RPMI8226 (cell line): ENCODE results near the gene AFF3.

Source experiments
- DNase-seq: peaks from one replicate; pipeline ENCODE4 v3.0.0-alpha.2; 2015

AFF3 gene

DNA sequence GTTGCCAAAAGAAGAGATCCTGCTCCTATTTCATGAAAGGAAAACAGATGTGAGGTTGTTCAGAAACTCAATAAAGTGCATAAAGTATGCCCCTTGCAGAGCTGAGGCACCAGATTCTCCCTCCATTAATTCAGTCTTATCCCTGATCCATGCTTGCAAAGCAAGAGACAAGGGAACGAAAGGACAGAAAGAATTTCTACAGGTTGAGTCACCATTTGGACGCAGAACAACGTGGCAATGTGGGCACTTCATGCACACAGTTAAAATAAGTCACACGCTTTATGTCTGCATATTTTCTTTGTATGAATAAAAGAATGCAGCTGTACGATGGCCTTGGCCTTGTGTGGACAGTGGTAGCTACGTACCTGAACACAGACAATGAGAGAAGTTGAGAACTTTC is 330.8 kb downstream of the AFF3 start:
- DNase-seq = no peak

DNA sequence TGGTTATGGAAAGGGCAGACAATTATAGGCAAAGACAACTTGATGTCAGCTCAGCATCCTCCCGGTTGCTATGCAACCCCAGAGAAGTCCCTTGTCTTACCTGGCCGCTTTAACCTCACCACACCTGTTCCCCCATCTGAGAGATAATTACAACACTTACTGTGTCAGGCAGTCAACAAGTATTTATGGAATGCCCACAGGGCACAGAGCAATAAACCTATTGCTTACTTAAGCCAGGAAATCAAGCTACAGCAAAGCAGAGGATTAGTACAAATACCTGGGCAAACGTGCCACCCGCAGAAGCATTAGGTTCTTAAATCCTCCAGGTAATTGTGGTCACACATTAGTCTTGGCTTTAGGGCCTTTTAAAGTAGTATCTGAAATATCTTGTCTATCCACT is 332.2 kb downstream of the AFF3 start:
- DNase-seq = no peak

DNA sequence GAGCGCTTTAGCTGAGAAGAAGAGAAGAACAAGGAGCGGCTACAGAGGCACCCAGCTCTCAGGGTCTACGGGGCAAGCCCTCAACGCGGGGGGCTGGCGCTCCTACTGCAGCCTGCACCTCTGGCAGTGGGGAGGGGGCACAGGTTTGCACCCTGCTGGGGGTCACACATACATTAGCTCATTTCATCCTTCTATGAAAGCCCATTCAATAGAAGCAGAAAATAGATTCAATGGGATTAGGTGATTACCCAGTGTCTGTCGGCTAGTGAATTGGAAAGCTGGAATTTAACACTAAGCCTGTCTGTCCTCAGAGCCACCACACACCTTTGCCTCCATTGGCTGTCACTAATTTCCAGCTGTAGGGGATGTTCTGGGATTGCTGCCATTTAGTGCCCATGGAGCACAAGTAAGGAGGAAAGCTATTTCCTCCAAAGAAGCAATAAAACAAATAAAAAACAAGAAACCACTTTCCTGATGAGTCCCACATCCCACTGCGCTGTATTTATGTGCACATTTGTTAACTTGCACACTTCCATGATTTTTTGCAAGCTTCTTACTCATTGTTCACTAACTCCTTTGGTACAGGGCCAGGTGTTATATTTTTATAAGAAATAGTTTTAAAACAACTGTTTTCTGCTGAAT is 333.0 kb downstream of the AFF3 start:
- DNase-seq = no peak

DNA sequence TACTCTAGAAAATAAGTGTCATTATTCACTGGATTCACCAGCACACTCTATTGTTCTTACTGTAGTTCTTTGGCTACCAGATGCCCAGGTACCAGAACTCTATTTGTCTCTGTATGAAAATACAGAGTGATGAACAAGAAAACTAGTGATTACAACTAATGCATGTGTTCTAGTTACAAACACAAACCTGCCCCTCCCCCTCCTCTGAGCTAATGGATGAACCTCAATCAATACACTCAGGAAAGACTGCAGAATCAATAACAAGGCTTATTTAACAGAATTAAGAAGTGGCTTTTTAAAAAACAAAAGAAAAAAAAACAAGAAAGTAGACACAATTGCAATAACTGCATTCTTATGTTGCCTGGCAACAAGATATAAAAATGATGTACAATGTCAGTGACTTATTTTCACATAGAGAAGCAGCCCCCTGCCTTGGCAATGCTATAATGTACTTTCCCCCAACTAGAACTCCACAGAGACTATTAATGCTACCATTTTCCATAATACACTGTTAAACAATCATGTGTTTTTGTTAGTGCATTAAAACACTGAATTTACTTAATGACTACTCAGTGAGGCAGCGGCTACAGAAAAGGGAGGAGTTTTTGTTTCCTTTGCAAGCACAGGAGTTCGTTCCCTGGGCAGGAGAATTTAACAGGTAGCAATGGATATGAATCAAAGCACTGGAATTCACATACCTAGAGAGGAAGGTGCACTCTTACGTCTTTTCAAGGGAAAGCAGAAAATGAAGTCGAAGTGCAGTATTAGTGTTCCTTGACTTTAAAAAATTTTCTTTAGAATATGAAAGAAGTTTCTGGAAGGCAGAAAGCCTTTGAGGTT is 333.8 kb downstream of the AFF3 start:
- DNase-seq = no peak

DNA sequence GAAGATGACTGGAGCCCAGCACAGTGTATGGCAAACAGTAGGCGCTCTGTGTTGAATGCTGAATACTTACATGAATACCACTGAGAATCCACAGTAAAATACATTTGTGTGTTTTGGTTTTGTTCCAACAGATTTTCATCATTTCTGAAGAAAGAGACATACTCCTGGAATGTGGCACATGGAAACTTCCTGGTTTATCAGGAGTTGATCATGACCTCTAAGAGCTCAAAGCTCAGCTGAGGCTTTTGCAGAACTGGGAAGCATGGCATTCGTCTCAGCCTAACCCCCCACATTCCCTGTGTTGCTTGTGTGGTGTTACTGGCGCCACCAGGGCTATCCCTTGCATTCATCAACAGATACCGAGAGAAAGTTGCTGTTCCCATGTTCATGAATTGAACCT is 335.6 kb downstream of the AFF3 start:
- no peak for DNase-seq

DNA sequence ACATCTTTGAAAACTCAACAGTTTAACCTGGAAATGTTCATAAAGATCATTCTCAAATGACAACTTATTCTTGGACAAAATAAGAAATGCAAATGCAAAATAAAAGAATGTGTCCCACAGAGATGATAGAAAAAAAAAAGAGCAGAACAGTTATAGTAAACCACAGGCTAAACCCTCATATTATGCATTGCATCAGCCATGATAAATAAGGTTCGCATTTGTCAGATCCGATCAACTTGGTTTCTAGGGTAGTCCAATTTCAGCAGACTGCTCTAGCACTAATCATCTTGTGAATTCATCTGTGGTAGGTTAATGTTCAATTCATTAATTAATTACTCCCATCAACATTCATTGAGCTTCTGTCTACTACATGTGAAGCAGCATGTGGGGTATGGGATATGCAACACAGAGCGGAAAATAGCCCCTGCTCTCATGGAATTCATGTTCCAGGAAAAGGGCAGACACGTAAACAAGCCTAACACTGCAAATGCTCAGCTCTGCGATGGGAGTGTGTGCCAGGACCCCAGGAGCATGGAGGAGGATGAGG is 336.4 kb downstream of the AFF3 start:
- DNase-seq = no peak

DNA sequence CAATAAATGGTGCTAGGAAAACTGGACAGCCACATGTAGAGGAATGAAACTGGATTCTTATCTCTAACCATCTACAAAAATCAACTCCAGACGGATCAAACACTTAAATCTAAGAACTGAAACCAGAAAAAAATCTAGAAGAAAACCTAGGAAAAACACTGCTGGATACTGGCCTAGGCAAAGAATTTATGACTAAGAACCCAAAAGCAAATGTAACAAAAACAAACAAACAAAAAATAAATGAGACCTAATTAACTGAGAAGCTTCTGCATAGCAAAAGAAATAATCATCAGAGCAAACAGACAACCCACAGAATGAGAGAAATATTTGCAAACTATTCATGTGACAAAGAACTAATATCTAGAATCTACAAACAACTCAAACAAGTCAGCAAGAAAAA is 338.5 kb downstream of the AFF3 start:
- DNase-seq = no peak

DNA sequence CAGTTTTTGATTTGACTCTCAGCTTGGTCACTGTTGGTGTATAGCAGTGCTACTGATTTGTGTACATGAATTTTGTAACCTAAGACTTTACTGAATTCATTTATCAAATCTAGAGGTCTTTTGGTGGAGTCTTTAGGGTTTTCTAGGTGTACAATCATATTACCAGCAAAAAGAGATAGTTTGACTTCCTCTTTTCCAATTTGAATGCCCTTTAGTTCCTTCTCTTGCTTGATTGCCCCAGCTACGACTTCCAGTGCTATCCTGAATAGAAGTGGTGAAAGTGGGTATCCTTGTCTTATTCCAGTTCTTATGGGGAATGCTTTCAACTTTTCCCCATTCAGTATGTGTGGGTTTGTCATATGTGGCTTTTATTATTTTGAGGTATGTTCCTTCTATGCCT is 339.7 kb downstream of the AFF3 start:
- no peak for DNase-seq

DNA sequence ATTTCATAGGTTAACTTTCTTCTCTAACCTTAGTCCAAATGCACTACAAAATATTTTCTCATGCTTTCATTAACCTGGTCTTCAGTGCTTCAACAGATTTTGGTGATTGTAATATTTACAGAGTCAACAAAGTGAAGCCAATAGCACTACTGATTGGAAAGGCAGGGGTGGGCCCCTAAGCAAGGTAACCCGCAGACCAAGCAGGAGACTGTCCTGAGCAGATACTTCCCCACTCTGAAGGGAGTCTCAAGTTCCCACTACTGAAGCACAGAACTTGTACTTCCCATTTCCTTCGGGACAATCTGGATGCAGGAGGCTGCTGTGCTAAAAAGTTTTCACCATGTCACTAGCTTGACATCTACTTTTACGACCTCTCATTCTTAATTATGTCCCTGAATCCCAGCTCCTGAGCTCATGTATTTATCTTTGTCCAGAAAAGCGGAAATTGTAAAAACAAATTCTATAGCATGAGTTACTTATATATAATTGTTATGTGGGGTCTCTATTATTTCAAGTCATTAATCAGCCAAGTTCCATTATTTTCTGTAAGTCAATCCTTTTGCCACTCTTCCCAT is 341.0 kb downstream of the AFF3 start:
- no peak for DNase-seq

DNA sequence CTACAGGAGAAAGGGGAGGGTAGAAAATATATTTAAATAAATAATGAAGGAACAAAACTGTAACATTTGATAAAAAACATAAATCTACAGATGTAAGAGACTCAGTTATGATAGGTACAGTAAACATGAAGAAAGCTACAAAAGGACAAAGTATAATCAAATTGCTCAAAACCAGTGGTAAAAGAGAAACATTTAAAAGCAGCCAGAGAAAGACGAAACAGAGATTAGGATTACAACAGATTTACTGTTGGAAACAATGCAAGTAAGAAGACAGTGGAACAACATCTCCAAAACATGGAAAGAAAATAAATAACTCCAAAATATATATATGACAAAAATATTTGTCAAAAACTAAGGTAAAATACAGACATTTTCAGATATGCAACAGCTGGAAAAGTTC is 344.9 kb downstream of the AFF3 start:
- DNase-seq = no peak

DNA sequence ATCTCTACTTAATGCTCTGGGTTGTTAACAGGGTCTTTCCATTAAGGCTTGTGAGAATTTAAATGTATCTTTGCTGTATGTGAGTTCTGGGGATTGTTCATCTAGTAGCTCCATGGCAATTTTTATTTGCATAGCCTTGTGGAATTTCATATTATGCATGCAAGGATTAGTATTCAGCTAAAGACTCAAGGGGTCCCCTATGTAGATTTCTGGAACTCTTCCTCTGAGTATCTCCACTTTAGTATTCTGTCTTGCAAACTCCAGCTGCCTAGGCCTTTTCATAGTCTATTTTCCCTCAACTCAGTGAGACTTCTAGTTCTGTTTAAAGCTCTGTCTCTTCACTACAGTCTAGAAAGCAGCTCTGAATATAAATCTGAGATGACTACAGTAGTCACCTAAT is 348.0 kb downstream of the AFF3 start:
- DNase-seq = no peak

DNA sequence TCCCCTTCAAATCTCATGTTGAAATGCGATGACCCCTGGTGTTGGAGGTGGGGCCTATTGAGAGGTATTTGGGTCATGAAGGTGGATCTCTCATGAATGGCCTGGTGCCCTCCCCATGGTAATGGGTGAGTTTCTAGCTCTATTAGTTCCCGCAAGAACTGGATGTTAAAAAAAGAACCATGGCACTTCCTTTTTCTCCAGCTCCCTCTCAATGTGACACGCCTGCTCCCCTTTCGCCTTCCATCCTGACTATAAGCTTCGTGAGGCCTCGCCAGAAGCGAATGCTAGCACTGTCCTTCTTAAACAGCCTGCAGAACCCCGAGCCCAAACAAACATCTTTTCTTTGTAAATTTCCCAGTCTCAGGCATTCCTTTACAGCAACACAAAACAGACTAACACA is 349.4 kb downstream of the AFF3 start:
- no peak for DNase-seq

DNA sequence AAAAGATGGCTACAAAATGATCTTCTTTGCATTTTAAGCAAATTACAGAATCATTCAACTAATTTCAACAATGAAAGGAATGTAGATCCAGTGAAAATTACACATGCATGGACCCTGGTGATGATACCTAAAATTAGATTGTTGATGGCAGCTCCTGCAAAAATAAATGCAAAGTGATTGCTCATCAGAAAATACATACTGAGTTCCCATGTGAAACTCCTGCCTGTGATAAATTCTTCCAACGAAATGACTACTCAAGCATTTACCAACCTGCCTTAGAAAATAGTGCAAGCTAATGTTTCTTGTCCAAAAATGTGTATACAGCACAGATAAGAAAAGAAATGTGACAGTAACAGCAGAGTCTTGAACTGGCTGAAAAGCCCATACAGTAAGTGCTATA is 352.5 kb downstream of the AFF3 start:
- DNase-seq = peak; percentile 68

DNA sequence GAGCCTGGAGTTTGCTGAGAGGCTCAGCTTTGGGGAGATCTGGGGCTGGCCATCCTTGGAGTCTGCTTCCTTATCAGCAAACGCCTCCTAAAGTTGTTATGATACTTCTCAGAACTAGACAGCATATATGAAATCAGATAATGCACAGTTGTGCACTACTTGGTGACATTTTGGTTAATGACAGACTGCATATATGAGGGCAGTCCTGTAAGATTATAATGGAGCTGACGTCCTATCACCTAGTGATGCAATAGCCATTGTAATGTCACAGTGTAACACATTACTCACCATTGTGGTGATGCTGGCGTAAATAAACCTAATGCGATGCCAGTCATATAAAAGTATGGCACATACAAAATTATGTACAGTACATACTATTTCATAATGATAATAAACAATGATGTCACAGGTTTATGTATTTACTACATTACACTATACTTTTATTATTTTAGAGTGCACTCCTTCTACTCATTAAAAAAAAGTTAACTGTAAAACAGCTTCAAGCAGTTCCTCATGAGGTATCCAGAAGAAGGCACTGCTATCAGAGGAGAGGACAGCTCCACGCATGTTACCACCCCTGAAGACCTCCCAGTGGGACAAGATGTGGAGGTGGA is 354.5 kb downstream of the AFF3 start:
- no peak for DNase-seq

DNA sequence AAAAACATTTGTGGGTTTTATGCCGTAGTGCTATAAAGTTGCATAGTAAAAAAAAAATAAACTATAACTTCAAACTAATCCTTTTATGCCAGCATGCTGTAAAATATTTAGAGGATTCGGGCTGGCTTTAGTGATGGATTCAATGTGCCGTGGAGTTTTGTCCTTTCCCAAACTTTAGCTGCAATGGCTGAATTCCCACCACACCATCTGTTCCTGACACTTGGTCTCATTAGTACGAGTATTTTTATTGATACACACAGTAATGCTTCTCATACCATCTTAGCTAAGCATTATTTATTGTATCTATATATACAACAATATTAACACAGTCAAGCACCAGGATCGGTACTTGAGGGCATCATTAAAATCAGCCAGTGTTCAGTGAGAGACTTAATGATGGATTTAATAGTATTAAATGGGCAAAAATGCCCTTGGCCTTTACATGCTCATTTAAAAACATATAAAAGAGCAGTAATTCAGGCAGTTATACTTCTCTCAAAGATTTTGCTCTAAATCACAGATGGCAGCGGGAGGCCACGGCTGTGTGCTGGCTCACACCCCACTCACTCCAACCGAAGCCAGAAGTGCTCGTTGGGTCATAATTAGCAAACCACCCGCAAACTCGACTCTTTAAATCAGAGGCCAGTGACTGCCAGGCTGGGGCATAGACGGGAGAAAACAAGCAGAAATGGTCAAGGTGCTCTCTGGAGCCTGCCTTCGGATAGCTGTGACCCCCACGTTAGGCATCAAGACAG is 355.6 kb downstream of the AFF3 start:
- DNase-seq = no peak

DNA sequence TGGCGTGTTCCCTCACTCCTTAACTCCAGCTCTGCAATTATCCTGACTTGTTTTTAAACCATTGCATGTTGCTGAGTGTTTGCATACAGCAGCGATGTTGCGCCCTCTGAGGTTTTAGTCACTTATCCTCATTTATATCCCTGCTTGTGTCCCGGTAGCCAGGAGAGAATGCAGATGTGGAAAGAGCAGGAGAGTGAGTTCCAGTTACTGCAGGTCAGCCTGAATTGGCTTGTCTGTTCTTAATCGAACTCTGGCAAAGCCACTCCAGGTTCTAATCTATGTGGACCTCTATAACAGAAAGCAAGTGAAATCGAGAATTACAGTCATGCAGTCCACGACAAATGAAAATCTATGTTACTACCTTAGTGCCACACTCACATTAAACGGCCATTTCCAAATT is 357.4 kb downstream of the AFF3 start:
- DNase-seq = no peak

DNA sequence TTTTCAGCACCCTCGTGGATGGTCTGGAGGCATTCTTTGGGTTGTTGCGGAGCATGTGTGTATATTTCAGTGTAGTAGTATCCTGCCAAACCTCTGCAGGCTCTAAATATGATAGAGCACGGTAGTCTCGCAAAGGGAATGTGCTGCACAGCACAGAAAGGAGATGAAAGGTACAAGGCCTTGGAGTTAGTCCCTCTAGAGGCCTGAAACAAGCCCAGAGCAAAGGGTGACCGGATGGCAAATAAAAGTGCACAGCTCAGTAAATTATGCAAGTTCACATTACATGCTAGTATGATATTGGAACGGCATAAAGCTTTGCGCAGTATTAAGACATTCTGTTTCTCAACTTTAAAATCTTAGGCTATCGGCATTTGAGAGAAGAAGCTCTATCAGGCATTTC is 358.1 kb downstream of the AFF3 start:
- no peak for DNase-seq

DNA sequence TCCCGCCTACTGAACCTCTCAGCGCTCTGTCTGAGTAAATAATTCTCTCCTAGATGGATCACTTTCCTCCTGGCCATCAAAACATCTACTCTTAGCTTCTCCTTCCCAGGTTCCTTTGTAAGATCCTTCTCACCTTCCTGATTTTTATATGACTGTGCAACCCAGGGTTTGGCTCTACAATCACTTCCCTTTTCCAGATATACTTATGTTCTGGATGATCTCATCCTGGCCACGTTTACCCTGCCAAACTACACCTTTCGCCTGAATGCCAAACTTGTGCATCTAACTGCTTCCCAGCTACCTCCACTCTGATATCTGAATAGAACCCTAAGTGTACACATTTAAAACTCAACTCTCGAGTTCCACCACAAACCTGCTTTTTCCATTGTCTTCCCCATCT is 362.1 kb downstream of the AFF3 start:
- no peak for DNase-seq

DNA sequence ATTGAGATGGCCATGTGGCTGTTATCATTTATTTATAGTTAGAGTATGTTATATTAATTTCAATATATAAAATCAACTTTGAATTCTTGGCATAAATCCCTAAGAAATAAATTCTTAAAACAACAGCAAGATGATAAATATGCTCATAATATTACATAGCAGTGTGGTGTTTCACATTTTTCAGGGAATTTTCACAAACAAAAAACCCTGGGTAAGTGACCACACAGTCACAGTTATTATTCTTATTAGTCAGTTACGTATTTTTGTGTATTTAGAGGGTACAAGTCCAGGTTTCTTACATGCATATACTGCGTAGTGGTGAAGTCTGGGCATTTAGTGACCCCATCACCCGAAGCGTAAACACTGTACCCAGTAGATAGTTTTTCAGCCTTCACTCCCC is 363.1 kb downstream of the AFF3 start:
- no peak for DNase-seq

DNA sequence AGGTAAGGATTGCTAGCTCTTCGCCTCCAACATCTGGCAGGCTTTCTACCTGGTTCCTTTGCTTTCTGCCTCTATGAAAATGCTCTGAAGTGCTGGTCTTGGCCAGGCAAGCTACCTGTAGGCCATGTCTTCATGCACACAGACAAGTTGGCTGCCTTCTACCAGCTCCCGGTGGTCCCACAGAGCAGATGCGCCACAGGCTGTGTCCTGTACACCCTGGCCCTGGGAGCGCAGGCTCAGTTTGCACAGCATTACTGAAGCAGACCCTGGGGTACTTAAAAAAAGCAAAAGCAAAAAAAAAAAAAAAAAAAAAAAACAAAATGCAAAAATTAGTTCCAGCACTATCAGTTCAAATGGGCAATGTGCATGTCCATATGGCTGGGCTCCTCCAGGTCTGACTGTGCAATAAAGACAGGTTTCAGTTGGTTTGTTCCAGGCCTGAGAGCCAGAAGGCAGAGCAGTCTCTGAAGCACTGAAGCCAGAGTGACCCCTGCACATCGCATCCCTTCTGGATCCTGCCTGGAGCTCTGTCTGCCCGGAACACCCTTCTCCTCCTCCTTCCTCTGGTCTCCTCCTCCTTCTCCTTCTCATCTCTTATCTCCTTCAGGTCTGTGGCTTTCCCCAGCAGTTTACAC is 364.6 kb downstream of the AFF3 start:
- no peak for DNase-seq

DNA sequence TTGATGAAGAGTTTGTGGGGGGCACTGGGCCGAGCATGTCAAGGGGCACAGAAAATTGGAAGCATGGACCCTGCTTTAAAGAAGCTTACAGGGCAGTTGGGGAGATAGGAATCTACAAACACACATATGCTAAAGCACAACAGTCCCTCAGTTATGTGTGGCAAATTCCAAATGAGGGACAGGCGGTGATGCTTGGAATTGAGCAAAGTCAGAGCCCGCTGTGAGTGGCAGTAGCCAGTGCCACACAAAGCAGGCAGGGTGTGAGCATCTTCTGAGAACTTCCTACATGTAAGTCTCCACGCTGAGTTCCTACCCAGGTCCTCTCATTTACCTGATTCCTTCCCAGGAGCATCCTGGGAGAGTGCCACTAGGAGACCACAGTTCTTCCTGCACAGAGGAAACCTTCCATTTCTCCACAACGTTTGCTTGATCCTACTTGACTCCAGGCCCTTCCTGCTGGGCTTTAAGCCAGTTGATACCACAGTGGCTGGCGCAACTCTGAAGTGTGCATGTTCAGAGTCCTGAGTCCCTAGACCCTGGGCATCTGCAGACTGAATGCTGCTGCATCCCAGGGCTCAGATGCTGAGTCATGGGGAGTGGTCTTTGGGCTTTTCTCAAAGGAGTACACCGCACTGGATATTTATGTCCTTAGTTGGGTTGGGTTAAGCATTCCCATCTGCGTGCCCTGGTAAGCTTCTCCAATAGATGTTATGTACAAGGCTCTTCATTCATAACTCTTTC is 365.3 kb downstream of the AFF3 start:
- DNase-seq = no peak
